DMS53 treated with DMSO at 0.1 percent for 48 hours (cell line): Measurements from ENCODE around the gene JMJD4.

ENCODE experiments used
- DNase-seq: peaks from one replicate; lab custom pipeline; 2025; ENCODE audit not compliant: unreplicated experiment; lab: John Stamatoyannopoulos, UW

JMJD4 gene

GRCh38 chr1:227753999-227754711 lies 19.1 kb upstream of the JMJD4 start:
- no peak for DNase-seq

DNA sequence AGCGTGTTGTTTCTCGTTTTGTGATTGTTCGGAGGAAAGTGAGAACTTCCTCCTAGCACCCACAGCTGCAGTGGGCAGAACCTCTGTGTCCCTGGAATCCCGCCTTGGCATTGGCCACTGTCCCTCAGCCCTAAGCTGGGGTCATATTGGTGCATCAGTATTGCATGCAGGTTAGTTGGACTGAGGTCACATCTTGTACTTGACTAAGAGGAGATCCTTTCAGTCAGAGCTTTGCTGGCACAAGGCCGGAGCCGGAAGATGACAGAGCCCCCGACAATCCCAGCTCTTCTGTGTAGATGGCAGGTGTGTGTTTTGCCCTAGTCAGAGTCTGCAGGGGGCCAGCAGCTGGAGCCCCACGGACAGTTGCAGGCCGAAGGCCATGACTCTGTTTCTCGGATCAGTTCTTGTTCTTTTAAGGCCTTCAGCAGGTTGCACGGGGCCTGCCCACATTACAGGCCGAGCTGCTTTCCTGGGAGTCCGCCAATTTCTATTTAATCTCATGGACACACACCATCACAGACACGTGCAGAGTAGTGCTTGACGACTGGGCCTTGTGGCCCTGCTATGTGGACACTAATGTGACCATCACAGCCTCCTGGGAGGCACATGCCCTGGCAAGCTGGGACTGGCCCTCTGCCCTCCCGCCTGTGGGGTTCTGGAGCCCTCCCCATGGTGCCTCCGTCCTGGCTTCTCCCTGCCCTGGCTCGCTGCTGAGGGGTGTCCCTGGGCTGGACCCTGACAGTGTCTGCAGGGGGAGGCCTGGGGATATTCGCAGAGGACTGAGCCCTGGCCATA lies 15.0 kb upstream of the JMJD4 start:
- no peak for DNase-seq

GRCh38 chr1:227749225-227749624 lies 14.1 kb upstream of the JMJD4 start:
- DNase-seq = no peak

GRCh38 chr1:227748496-227749182 lies 13.5 kb upstream of the JMJD4 start:
- DNase-seq = no peak

GRCh38 chr1:227747948-227748495 lies 12.9 kb upstream of the JMJD4 start:
- no peak for DNase-seq

DNA sequence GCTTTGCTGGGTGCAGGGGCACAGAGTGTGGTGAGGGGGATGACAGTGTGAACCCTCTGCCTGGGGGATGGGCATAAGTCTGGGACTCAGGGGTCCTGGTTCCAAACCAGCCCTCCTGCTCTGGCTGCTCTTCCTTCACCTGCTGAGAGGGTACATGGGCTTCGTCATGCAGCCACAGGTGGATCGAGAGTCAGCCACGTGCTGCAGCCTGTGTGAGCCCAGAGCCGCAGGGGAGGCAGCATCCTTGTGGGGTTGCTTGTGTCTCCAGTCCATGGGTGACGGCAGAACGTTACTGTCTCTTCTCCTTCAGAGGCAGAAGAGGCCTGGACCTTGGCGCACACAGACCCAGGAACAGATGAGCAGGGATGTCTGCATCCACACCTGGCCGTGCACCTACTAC lies 12.3 kb upstream of the JMJD4 start:
- DNase-seq = no peak

DNA sequence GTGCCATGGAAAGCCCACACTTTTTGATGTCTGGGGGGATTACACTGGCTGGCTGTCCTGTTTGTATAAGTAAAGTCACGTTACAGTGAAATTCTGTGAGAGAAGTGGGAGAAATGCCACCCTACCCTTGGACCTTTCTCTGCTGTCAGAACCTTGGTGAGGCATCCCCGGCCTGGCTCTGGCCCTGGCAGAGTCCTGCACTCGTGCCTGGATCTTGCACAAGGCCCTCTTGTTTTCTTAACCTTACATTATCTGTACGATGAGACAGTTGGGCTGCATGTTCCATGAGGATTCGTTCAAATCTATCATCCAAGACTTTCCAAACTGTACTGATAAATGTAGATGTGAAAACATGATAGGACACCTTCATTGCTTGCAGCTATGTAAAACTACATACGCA lies 11.6 kb upstream of the JMJD4 start:
- no peak for DNase-seq

- DNase-seq = no peak
Observed at GRCh38 chr1:227745568-227746265, 10.6 kb upstream of the JMJD4 start.

GRCh38 chr1:227744668-227745067 lies 9.6 kb upstream of the JMJD4 start:
- DNase-seq = no peak

DNA sequence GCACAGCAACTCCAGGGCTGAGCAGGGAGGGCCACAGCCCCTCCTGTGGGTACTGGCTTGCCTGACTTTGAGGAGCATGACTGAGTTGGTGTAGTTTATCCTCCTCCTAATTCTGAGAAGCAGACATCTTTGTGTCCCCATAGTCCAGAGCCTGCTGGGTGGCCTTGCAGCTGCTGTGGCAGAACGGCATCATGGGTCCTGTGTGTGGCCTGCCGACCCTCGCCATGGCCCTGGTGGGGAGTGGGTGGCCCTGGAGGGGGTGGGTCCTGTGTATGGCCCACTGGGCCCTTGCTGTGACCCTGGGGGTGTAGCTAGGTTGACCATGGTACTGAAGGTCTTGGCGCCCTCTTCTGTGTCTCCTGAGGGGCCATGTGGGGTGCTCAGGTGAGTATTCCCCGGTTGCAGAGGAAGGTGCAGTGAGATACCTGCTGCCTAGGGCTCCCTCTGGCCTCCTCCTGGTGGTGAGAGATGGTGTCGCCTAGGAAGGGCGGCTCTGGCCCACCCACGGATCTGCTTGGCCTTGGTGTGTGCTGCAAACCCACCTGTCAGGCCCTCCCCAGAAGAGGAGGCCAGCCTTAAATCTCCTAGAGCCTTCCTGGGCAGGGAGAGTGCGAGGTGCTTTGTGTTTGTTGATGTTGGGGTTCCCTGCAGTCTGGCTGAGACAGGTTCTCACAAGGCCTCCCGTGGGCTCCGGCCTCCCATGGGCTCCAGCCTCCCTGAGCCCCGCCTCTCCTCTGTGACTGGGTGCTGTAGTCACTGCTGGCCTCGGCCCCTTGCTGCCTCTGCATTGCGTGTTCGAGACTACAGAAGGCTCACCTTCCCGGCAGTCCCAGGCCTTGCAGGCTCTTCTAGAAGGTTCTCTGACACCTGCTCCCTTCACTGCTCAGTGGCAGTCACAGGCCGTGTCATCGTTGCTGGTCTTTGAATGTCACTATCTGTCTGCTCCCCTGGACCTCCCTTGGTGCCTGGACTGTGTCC lies 7.9 kb upstream of the JMJD4 start:
- DNase-seq = no peak

DNA sequence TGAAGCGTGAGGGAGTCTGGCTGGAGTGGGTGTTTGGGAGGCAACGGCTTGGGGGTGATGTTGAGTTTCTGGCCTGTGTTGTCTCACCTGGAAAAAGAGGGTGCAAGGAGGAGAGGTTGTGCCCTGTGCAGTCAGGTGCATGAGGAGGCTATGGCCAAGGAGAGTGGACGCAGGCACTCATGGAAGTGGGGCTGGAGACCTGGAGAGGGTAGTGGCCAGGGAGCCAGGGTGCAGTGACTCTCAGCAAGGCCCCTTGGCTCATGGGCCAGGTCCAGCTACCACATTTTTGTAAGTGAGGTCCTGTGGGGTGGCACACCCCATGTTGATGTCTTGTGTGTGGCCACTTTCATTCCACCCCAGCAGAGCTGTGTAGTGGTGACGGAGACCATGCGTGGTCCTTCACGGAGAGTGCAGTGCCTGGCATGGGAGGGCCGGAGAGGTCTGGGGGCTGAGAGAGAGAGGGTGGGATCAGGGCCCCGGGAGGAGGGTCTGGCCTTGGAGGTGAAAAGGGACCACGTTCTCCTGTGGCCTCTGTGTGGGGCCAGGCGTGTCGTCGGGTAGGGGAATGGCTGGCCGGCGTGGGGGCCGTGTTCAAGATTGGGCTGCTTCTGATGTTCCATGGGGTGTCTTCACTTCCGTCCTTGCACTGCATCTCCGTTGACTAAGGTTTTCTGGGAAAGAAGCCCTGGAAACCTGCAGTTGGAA lies 6.2 kb upstream of the JMJD4 start:
- no peak for DNase-seq

- no peak for DNase-seq
Observed at GRCh38 chr1:227740401-227740960, 5.4 kb upstream of the JMJD4 start.

- no peak for DNase-seq
Observed at GRCh38 chr1:227739636-227740035, 4.5 kb upstream of the JMJD4 start.

DNA sequence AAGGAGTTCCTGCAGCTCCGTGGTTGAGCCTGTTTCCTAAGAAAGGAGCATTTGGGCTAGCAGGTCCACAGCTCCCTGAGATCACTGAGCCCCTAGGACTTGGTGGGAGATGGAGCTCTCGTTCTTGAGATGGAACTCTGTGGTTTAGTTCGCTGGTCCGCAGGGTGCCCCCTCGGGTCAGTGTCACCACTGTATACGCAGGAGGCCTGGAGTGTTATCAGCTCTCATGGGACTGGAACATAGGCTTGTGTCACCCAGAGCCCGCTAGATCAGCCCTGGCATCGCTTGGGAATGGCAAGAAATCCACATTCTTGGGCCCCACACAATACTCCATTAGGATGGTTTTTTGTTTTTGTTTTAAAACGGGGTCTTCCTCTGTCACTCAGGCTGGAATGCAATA lies 3.7 kb upstream of the JMJD4 start:
- DNase-seq = no peak

GRCh38 chr1:227736814-227737432 lies 1.8 kb upstream of the JMJD4 start:
- DNase-seq = no peak

- DNase-seq = no peak
Observed at GRCh38 chr1:227735539-227736285, 610 bp upstream of the JMJD4 start.

GRCh38 chr1:227734546-227734855 lies 601 bp downstream of the JMJD4 start:
- peak; percentile 11 for DNase-seq
